Raji (cell line): Measurements from ENCODE around the gene ZP1.

ENCODE experiments used
- POLR2A ChIP-seq: IDR thresholded peaks from 2 replicates; pipeline ENCODE4 v1.6.1; 2011; ENCODE audit warnings: low read depth, low read length, control low read depth; ENCODE audit not compliant: insufficient read depth

Gene ZP1

DNA sequence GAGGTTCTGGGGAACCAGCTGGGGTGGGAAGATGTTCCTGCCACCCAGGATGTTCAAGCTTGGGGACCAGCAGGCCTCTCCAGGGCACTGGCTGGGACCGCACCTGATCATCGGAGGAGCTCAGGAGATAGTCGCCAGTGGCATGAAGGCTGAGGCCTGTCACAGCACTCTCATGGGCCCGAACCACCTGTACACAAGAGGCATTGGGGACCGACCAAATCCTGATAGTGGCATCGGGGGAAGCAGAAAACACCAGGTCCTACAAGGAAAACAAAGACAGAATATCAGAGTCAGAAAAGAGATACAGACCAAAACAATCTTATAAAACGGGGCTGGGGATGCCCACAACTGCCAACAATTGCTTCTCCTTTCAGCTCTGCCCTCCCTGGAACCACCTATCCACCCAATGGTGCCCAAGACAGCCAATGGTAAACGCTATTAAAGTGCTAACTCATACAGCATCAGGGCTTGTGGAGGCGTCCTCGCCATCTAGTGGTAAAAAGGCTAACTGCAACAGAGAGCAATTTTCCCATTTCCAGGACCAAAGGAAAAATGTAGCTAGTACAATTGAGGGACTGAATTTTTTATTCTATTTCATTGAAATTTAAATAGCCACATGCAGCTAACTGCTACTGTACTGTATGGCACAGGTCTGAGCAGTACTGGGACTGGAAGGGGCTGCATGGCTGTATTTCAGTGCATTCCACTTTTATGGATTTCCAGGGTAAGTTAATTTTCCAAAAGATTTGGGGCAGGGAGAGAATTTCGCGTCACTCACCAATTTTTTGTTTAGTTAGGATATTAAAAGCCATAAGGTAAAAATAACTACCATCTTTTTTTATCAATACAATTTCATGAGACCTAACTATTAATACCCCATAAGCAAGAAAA is 31.9 kb downstream of the ZP1 start:
- no peak for TF ChIP-seq POLR2A

DNA sequence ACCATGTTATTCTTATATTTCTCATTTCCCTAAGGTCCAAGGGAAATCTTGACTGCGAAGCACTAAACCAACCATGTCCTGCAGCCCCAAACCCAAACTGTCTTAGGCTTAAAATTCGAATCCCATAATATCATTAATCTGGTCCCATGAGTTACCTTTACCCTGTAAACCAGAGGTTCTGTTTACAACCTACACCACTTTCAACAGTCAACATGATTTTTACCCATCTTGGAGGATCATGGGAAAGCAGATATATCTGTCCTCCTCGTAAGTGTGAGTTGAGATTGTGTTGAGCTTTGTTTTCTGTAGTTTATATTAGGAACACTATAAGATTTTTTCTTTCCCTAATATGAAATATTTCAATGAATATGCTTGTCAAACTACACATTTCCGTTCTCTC is 32.6 kb downstream of the ZP1 start:
- no peak for TF ChIP-seq POLR2A

GRCh38 chr11:60900673-60901404 is 33.5 kb downstream of the ZP1 start:
- TF ChIP-seq POLR2A: no peak

GRCh38 chr11:60902625-60903024 is 35.3 kb downstream of the ZP1 start:
- no peak for TF ChIP-seq POLR2A

GRCh38 chr11:60905047-60905446 is 37.7 kb downstream of the ZP1 start:
- TF ChIP-seq POLR2A: no peak

- no peak for TF ChIP-seq POLR2A
Observed at GRCh38 chr11:60905551-60906113, 38.3 kb downstream of the ZP1 start.

GRCh38 chr11:60906132-60906972 is 39.0 kb downstream of the ZP1 start, which contains the start of gene PRPF19:
PRPF19 (minus strand) TSS chr11:60906585; CDS start chr11:60906382, 203 bp downstream.
- peak; percentile 97 for TF ChIP-seq POLR2A

DNA sequence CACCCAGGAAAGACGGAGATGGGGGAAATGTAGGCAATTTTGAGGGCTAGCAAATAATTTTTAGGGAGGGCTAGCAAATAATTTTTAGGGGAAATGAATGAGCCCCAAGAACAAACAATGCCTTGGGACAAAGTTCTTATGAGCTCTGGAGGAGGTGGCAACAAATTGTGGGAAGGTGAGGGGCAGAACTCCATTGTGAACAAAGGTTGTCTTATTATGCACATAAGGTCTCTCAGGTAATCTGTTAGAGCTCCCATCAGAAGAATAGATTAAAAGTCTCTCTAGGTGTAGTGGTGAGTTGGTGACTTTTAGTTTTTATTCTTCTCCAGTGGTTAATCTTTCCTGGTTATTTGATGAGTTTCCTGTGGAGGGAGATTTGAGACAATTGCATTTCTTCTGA is 41.5 kb downstream of the ZP1 start:
- no peak for TF ChIP-seq POLR2A

DNA sequence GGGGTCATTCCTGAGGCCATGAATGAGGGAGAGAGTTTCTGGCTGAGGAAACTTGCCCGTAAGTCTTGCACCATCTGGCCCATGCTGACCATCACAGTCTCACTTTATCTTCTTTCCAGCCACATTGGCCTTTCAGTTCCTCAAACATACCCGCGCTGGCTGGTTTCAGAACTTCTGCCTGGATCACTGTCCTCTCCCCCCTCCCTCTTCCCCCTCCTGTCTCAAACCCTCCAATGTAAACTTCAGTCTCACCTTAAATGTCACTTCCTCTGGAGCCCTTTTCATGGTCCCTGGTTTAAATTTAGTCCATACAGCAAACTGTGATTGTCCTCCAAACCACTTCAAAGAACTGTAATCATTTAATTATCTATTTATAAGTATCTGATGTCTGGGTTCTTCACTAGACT is 42.9 kb downstream of the ZP1 start:
- no peak for TF ChIP-seq POLR2A

- TF ChIP-seq POLR2A: no peak
Observed at GRCh38 chr11:60910711-60911380, 43.5 kb downstream of the ZP1 start.

DNA sequence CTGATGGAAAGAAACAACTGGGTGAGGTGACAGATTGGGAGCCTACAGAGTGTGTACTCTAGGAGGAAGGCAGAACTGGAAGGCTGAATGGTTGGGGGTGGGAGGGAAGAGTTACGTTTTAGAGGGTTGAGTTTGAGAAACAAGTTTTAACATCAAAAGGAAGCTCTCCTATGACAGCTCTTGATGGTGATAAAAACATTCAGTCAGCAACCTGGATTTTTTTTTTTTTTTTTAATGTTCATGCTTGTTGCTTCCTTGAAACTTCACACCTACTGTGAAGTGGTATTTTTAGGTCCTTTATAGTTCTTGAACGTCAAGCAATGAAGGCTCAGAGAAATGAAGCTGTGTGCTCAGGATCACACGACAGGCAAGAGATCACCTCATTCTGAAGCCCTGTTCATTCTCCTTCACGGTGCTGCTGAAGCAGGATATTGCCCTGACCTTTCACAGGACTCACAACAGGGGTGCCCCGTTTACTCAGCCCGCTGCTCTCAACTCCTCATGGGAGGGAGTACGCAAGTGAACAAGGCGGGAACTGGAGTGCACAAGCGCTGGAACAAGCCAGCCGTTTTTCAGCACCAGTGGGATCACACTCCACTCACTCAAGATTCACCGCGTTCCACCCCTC is 45.0 kb downstream of the ZP1 start:
- no peak for TF ChIP-seq POLR2A

GRCh38 chr11:60912851-60913528 is 45.6 kb downstream of the ZP1 start:
- no peak for TF ChIP-seq POLR2A
